Measurements from ENCODE around the gene BLVRB.
"Not testable (repeated sequence)": the region's sequence is repeated elsewhere in the genome, so short reads cannot be mapped to it uniquely, and the experiment has no call there.

The BLVRB gene

DNA sequence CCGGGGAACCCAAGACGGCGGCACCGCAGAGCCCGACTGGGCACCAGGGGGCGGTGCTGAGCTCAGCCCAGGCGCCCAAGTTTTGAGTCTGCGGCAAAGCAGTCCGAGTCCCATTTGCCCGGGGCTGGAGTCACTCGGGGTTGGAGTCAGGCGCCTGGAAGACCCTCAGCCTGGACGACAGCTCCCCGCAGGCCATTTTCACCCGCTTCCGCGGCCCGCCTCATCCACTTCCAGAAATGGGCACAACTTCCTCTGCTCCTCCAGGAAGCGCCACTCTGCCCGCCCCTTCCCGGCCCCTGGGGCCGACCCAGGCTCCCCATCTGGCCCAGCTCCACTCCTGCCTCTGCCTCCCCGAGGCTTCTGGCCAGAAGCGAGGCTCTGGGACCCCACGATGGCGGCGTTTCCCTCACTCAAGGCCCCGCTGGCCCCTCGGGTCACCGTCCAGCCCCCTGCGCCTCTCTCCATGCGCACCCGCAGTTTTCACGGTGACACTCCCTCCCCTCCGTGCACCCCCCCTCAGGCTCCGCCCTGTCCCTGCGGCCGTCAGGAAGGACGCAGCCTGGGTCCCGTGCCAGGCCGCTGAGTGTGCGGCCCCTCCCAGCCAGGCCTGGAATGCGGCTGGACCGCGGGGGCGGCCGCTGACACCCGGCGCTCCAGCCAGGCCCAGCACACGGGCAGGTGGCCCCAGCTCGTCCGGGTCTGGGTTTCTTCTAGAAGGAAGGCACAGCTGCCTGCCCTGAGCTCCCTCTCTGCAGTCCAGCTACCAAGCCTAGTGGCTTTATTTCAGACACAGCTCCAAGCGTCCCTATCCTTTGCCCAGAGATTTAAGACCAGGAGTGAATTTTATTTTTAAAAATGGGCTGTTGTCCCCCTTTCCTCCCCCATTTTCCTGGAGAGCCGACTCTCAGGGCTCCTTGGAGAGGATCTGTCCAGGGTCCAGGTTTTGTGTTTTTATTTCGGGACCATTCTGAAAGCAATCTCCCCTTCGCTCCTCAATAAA, 44.5 kb downstream of the BLVRB start:
- DNase-seq: peak; percentile 93

- DNase-seq: no peak
These were observed 45.1 kb downstream of the BLVRB start for GRCh38 chr19:40420451-40420765.

- no peak for DNase-seq
These were observed 45.8 kb downstream of the BLVRB start for GRCh38 chr19:40419780-40420179.

- no peak for DNase-seq
These were observed 46.4 kb downstream of the BLVRB start for GRCh38 chr19:40419066-40419612.

DNA sequence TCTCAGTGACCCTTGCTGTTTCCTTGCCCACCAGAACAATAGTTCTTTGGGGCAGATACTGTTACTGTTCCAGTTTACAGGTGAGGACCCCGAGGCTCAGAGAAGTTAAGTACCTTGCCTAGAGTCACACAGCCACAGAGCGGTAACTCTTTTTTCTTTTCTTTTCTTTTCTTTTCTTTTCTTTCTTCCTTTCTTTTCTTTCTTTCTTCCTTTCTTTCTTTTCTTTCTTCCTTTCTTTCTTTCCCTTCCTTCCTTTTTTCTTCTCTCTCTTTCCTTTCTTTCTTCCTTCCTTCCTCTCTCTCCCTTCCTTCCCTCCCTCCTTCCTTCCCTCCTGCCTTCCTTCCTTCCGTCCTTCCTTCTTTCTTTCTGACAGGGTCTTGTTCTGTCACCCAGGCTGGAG, 47.5 kb downstream of the BLVRB start:
- no peak for DNase-seq

DNA sequence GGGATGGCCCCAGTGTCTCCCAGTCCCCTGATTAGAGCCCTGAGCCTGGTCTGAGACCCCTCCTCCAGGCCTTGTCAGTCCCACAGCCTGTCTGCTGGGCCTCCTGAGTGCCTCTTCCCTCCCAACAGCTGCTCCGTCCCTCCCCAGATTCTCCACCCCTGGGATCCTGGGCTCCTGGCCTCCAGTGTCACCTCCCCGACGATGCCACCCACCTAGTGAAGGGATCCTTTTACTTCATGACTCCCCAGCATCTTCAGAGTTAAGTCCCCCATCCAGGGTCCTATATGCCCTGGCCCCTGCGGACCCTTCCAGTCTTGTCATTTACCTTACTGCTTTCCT, 47.9 kb downstream of the BLVRB start:
- no peak for DNase-seq

DNA sequence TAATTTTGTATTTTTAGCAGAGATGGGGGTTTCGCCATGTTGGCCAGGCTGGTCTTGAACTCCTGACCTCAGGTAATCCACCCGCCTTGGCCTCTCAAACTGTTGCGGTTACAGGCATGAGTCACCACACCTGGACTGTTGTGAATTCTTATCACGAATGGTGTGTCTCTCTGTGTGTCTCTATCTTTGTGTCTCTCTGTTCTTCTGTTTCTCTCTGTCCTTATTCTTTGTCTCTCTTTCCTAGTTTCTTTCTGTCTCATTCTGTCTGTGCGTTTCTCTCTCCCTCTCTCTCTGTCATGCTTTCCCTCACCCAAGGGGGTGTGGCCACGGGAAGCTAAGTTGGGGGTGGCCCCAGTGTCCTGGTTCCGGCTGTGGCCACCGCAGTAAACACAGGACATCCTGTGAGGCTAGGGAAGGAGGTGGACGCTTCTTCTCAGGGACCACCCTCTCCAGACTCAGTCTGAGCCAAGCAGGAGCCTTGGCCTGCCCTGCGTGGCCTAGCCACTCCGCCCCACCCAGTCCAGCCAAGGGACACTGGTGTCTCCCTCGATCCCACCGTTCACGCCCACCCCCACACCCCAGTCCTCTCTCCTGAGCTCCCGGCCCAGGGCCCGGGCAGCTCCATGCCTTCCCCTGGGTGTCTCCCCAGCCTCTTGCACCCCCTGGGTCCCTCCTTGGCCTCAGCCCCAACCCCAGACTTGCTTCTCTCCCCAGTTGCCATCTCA, 48.5 kb downstream of the BLVRB start:
- DNase-seq: peak; percentile 90

- no peak for DNase-seq
These were observed 49.8 kb downstream of the BLVRB start for GRCh38 chr19:40415768-40416167.

DNA sequence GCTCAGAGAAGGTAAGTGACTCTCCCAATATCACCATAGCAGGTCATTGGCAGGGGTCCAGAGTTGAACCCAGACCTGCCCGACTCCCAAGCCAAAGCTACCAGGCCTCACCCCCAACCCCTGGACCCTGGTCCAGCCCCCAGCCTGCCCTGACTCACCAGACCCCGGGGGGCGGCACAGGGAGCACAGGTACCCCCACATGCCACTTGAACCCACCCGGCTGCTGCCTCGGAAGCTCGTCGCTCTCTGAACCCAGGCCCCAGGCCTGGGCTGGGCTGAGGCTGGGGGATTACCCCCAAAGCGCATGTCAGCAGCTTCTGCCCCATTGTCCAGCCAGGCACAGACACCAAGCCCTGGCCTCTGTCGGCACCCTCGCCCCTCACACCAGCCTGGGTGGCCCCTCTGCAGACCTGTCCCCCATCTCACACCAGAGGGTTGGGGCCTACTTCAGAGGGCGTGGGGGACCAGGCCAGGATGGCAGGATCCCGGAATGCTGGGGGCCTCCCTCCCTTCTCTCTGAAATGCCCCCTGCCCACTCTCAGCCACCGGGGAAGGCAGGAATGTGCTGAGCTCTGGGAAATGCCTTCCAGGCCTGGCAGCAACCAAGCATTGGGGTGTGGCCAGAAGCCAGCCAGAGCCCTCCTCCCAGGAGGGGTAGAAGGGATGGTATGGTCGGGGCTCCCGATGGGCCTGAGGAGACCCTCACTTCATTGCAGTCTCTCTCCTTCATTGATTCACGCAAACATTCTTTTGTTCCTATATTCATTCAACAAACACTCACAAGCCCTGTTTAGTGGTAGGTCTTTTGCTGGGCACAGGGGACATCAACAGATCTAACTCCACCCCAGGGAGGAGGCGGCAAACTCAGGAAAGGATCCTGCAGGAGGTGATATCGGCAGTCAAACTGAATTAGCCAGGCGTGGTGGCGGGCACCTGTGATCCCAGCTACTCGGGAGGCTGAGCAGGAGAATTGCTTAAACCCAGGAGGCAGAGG, 50.7 kb downstream of the BLVRB start:
- DNase-seq: no peak

- no peak for DNase-seq
These were observed 52.2 kb downstream of the BLVRB start, which contains the start of gene PRX for GRCh38 chr19:40413291-40413845. Gene PRX, minus strand, starts transcription at chr19:40413378. Its CDS starts 5,446 bp downstream, at chr19:40407932.

DNA sequence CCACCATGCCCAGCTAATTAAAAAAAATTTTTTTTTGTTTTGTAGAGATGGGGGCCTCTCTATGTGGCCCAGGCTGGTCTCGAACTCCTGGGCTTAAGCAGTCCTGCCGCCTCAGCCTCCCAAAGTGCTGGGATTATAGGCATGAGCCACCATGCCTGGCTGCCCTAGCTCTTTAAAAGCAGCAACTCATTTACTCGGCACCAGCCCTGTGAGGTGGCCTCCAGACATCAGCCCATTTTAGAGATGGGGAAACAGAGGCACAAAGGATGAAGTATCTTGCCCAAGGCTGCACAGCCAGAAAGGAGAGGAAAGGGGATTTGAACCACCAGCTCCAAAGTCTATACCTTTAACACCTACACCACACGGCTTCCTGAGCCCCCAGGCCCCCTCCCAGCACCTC, 52.7 kb downstream of the BLVRB start:
- no peak for DNase-seq

DNA sequence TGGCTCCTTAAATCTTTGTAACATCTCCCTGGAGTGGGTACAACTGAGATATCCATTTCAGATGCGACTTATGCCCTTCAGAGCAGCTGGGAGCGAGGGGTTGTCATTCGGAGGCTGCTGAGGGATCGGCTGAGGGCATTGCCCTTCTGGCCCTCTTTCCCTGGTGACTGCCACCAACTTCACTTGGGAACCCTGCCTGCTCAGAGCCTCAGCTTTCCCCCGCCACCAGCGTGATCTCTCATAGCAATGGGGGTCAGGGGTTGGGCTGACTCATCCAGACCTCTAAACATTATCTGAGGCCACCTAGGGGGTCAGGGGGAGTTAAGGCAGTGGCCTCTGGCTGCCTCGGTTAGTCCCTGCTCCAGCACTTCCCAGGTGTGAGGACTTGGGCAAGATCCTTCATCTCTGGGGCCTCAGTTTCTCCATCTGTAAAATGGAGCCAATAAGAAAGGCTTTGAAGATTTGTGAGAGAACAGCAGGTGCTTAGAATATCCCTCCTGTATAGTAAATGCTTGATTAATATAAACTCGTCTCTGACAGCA, 53.5 kb downstream of the BLVRB start:
- DNase-seq: no peak

- DNase-seq: no peak
These were observed 54.3 kb downstream of the BLVRB start for GRCh38 chr19:40411125-40411842.

DNA sequence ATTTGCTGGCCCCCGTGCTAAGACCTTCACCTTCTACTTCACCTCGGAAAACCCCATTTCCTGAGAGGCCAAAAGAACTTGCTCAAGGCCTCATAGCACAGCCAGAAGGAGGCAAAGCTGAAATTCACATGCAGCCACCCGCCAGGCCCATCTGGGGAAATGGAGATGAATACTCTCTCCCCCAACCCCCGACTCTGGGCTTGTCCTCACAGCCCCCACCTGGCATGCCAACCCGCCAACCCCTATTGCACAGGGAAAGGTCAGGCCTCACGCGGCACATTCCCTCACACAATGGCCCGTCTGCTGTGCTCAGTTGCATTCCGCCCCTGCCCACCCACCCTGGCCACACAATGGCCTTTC, 55.5 kb downstream of the BLVRB start:
- DNase-seq: no peak

DNA sequence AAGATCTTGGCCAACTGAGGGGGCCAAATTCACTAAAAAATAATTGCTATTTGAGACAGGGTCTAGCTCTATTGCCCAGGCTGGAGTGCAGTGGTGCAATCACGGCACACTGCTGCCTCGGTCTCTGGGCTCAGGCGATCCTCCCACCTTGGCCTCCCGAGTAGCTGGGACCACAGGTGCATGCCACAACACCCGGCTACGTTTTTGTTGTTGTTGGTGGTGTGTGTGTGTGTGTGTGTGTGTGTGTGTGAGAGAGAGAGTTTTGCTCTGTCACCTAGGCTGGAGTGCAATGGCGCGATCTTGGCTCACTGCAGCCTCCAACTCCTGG, 57.0 kb downstream of the BLVRB start:
- not testable (repeated sequence) for DNase-seq

GRCh38 chr19:40407714-40408597, 57.6 kb downstream of the BLVRB start:
- peak; percentile 67 for DNase-seq

- DNase-seq: peak; percentile 96
These were observed 62.1 kb downstream of the BLVRB start for GRCh38 chr19:40403262-40403984.

GRCh38 chr19:40400559-40400958, 65.0 kb downstream of the BLVRB start:
- DNase-seq: no peak

DNA sequence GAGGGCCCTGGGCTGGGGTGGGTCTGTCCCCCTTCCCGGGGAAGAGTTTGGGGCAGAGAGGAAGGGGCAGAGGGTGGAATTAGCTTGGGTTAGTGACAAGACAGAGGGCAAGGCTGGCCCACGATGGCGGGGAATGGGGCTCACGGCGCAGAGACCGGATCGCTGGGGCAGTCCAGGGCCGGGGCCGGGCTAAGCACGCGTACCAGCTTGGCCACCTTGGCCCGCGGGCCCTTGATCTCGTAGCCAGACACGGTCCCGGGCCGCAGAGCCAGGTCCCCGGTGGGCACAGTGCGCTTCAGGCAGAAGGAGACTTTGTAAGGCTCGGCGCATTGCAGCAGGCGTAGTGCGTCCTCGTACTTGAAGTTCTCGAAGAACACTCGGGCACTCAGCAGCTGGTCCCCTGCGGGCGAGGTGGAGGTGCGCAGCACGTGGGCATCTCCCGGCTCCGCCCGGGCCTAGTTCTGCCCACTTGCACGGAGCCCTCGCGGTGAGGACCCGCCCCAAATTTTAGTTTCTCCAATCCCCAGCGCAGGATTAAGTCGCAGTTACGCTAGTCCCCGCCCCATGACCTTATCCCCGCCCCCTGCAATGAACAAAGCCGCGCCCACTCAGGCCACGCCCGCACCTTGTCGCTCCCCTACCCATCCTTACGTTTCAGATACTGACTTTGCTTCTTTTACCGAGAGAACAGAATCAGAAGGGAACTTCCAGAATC, 67.0 kb downstream of the BLVRB start:
- DNase-seq: peak; percentile 82

Measured in hematopoietic multipotent progenitor cell treated with erythropoietin and hydrocortisone succinate and interleukin-3 and kit ligand, for 4 days (in vitro differentiated cells).